OCI-M1 (cell line): ENCODE data around the gene GPX5.
A peak's percentile ranks its signal among the peaks of the same experiment; 100 is the strongest.
"Not testable (repeated sequence)": the region's sequence is repeated elsewhere in the genome, so short reads cannot be mapped to it uniquely, and the experiment has no call there.

ENCODE experiments used
- DNase-seq: peaks from one replicate; lab custom pipeline; 2025; lab: John Stamatoyannopoulos, UW

GPX5 gene, protein sequence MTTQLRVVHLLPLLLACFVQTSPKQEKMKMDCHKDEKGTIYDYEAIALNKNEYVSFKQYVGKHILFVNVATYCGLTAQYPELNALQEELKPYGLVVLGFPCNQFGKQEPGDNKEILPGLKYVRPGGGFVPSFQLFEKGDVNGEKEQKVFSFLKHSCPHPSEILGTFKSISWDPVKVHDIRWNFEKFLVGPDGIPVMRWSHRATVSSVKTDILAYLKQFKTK

DNA sequence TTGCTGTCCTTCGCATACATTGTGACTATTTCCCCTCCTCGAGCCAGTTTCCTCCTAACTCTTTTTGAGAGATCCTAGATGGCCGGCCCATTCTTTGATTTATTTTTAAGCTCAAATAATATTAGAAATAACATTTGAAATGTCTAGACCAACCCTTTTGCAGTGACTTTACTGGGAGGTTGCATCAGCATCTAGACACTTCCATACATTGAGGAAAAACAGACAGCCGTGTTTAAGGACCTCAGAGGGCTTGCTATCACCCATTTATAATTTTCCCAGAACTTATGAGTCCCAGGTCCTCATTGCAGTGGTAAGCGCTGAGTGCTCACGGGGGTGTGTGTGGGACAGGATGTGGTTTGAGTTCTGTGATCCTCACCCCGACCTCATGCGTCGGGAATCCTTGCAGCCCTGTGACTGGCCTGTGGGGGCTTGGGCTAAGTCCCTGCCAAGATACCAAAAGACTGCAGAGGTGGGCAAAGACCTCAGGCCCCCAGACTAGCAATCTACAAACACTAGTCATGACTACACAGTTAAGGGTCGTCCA, at the start of gene GPX5:
Gene GPX5 (plus strand): TSS at position 386 of the 544 bp plus-strand sequence. CDS start 133 bp downstream, at position 519.
- peak; percentile 68 for DNase-seq

DNA sequence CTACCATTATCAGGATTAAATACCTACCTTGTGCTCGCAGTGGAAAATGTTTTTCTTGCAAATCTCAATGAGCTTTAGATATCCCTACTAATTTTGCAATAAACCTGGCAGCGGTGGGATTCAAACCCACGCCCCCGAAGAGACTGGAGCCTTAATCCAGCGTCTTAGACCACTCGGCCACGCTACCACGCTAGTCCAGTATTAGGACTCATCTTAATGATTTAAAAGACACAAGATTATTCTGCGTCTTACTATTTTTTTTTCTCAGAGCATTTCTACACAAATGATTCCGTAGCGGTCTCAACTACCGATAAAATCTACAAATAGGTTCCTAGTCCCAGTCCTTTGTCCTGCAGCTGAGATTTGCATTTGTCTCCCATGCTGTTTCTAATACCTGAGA, 47.2 kb upstream of the GPX5 start:
- no peak for DNase-seq

DNA sequence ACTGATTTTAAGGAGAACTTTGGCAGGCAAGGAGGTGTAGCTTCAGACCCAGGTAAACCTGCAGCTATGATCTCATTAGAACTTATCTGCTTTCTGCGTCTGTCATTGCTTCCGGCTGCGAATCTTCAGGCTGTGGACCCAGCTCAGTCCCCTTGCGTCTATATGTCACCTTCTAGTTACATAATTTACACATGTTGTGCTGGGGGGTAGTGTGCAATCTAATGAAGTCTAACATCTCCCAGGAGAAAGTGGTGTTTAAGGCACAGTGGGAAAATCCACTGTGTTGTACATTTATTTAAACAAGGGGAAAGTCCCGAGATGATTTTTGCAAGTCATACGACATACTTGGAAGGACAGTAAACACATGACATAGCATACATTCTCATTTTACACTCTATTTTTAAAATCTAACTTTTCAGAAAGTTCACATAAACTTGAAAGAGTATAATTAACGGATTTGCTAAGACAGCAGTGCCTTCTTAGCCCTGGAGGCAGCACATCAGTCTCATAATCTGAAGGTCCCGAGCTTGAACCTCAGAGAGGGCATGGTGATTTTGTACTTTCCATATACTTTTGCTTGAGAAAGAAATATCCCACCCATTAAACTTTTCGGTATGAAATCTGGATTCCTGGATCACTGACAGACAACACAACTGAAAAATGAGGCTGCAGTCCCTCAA, 45.3 kb upstream of the GPX5 start:
- DNase-seq: no peak

DNA sequence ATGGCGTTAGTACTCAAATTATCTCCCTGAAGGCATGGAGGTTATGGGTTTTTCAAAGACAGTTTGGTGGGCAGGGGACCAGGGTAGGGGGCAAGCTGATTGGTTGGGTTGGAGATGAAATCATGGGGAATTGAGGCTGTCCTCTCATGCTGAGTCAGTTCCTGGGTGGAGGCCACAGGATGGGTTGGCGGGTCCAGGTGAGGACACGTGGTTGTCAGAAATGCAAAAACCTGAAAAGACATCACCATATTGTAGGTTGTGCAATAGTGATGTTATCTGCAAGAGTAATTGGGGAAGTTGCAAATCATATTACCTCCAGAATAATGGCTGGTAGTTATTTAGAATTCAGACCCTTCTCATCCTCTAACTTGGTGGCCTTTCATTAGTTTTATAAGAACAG, 40.2 kb upstream of the GPX5 start:
- no peak for DNase-seq

DNA sequence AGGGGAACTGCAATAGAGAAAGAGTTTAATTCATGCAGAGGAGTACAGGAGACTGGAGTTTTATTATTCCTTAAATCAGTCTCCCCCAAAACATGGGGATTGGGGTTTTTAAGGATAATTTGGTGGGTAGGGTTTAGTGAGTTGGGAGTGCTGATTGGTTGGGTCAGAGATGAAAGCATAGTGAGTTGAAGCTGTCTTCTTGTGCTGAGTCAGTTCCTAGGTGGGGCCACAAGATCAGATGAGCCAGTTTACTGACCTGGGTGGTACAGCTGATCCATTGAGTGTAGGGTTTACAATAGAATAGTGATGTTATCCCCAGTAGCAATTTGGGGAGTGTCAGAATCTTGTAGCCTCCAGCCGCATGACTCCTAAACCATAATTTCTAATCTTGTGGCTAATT, 39.1 kb upstream of the GPX5 start:
- no peak for DNase-seq

DNA sequence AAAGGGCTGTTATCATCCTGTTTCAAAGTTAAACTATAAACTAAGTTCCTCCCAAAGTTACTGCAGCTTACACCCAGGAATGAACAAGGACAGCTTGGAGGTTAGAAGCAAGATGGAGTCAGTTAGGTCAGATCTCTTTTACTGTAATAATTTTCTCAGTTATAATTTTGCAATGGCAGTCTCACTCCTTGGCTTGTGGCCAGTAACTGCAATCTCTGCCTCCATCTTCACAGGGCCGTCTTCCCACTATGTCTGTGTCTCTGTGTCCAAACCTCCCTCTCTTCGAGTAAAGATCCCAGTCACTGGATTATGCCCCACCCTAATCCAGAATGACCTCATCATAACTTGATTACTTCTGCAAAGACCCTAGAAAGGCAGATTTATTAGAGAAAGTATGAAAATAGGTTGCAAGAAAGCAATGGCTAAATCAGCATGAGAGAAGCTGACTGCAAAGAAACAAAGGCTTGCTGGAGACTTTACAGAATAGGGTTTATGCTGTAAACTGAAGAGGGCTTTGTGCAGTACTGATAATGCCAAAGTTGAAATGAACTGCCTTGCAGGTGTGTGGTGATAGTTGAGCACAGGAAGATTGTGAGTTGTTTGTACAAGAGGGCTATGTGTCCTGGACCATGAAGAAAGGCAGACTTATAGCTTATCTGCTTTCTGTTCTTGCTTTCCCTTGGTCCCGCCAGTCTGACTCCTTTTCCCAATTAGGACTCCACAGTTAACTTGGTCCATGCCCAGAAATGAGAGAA, 38.5 kb upstream of the GPX5 start:
- DNase-seq: no peak

DNA sequence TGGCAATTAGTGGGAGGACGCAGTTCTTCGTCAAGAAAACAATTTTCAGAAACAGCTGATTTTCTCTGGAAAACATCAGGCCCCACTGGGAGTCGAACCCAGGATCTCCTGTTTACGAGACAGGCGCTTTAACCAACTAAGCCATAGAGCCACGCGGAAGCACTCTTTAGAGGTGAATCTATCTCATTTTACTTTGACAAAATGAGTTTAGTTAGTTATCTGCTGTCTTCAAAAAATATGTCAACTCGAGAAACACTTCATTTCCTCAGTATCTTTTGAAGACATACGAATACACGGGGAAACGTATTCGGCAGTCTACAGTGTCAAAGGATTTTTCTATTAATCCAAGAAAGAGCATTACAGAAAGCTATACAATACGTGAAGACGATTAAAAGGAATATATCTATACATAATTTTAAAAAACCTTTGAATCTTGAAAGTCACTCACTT, 36.7 kb upstream of the GPX5 start:
- peak; percentile 95 for DNase-seq

DNA sequence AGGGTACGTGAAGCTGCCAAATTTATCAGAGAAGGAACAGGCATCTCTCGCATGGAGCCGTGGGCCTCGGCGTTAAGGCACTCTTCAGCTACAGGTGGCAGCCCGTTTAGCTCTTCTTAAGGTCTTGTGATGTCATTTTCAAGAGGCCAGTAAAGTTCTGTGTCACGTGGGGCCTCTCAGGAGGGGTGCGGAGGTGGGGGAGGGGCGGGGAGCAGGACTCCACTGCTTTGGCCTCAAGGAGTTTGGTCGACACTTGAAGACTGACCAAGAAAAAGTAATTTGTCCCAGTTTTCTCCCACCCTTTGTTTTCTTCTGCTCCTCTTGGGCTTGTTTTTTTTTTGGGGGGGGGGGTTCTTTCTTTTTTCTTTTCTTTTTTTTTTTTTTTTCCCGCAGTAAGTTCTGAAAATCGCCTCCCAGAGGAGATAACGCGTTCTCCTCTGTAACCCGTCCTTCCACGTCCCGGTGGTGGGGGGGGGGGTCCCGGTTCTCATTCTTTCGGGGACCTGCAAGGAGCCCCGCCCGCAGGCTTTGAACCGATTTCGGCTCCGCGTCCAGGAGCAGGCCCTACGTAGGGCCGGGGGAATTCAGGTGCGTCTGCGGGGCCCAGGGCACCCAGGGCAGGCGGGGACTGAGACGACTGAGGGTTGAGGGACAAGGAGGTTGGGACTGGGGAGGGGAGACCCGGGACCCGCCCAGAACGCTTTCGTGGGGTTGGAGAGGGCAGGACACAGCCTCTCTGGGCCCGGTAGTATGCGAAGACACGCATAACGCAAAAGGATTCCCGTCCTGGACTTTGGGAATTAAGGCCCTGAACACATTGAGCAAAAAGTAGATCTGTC, 36.1 kb upstream of the GPX5 start:
- DNase-seq: peak; percentile 96

DNA sequence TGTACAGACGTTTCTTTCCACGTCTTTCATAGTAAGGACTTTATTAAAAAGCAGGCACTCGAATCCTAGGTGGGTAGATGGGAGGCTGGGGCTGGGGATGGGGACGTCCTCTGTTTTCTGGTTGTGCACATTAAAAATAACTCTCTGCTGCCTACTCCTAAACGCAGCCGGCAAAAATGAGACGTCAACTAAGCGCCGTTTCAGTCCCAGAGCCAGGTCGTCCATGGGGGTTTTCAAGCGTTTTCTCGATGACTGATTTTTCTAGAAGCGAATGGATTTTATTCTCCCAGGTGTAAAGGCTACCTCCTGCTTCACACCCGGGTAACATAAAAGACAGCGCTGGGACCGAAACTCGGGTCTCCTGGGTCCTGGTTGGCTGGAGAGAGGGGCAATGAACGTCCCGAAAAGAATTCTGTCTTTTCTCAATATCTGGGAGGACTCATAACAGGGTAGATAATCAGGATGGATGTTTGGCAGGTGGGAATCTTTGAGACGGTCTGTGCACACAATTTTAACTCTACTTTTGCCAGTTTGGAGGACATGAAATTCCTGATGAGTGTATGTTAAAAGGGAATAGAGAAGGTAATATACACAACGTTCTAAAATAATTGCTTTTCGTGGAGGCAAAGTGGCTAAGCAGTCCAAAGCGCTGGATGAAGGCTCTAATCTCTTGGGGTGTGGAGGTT, 35.3 kb upstream of the GPX5 start:
- DNase-seq: no peak

DNA sequence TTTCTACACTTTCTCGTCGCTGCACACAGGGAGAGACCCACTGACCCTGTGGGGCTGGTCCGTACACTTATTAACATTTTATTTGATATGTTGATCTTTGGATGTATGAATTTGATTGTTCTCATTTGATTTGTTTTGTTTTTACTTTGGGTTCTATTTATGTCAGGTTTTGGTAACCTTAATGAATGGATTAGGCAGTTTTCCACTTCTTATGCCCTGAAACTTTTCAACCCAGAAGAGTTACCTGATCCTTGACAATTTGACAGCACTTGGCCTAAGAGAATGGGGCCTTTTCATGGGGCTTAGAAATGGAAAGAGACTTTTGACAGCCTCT, 33.7 kb upstream of the GPX5 start:
- no peak for DNase-seq

DNA sequence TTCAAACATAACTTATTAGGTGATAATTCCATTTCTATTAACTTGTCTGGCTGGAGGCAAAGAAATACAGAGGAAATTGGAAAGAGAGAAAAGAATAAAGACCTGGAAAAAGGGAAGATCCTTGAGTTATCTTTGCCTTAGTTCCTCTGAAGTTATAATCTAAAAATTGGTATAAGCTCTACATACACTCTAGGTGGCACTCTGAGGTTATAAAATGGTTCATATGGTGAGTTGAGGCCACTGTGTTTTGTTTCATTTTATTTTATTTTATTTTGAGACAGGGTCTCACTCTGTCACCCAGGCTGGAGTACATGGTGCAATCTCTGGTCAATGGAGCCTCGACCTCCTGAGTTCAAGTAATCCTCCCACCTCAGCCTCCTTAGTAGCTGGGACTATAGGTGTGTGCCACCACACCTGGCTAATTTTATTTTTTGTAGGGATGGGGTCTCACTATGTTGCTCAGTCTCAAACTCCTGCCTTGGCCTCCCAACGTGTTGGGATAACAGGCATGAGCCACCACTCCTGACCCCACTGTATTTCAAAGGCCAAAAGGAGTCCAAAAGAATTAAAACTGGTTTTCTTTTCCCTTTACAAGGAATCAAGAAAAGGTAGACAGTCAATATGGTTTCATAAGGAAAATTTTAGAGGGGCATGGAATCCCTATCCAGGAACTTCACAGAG, 29.4 kb upstream of the GPX5 start:
- peak; percentile 82 for DNase-seq

DNA sequence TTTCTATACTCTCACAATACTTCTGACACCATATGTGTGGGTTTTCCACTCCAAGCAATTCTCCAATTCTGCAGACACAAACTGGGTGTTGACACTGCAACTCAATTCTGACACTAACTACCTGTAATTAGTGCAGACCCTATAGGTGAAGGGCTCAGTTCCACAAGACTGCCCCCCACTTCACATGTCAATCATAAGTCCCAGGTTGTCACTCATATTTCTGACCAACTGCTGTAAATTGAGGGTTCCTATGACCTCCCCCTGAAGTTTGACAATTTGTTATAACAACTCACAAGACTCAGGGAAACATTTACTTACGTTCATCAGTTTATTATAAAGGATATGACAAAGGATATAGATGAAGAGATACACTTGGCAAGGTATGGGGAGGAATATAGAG, 28.4 kb upstream of the GPX5 start:
- no peak for DNase-seq

DNA sequence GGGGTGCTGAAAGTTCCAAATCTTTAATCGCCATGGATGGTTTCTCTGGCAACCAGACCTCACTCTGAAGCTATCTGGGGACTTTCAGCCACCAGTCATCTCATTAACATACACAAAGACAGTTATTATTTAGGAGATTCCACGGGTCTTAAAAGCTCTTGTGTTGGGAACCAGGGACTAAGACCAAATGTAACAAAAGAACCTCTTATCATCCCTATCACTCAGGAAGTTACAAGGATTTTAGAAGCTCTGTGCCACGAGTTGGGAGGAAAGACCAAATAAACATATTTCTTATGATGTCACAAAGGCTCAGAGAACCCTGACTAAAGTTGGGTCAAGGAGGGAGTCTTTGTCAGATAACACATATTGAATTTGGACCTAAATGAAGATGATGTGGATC, 27.8 kb upstream of the GPX5 start:
- no peak for DNase-seq

DNA sequence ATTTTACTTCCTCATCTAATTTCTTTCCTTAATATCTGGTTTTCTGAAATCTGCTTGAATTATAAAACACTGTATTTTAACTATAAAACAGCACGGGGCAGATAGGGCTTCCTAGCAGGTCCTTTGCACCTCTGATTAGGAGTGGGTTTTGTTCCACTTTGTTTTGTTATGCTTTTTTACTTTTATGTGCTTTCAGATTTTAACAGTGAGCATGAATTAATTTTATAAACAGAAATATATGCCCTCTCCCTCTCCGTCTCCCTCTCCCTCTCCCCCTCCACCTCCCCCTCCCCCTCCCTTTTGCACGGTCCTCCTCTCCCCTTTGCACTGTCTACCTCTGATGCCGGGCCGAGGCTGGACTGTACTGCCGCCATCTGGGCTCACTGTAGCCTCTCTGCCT, 24.4 kb upstream of the GPX5 start:
- no peak for DNase-seq

DNA sequence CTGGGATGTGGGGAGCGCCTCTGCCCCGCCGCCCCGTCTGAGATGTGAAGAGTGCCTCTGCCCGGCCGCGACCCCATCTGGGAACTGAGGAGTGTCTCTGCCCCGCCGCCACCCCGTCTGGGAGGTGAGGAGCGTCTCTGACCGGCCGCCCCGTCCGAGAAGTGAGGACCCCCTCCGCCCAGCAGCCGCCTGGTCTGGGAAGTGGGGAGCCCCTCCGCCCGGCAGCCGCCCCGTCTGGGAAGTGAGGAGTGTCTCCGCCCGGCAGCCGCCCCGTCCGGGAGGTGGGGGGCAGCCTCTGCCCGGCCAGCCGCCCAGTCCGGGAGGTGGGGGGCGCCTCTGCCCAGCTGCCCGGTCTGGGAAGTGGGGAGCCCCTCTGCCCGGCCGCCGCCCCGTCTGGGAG, 23.5 kb upstream of the GPX5 start:
- DNase-seq: not testable (repeated sequence)

DNA sequence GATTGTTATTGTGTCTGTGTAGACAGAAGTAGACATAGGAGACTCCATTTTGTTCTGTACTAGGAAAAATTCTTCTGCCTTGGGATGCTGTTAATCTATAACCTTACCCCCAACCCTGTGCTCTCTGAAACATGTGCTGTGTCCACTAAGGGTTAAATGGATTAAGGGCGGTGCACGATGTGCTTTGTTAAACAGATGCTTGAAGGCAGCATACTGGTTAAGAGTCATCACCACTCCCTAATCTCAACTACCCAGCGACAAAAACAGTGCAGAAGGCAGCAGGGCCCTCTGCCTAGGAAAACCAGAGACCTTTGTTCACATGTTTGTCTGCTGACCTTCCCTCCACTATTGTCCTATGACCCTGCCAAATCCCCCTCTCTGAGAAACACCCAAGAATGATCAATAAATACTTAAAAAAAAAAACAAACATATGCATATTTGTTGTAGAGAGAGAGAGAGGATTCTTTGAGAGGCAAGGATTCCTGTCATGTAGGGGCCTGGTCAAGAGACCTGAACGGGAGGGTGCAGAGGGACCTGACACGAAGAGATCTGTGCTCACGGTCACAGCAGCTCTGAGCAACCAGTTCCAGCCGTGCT, 22.9 kb upstream of the GPX5 start:
- not testable (repeated sequence) for DNase-seq

DNA sequence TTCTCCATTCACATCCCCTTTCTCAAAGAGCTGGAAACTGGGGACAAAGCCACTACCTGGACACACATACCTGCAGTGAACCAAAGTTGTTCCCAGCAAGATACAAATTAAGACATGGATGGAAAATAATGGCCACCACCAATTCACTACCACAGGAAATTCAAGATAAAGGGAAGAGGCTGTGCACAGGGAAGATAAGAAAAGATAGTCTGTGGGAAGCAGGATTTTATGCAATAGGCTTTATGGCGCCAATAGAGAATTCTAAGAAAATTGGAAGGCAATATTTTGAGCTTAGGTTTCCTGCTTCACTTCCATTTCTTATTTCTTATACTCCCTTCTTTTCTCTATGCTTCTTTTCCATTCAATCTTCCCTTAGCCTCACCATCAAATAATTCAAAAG, 19.9 kb upstream of the GPX5 start:
- peak; percentile 57 for DNase-seq

DNA sequence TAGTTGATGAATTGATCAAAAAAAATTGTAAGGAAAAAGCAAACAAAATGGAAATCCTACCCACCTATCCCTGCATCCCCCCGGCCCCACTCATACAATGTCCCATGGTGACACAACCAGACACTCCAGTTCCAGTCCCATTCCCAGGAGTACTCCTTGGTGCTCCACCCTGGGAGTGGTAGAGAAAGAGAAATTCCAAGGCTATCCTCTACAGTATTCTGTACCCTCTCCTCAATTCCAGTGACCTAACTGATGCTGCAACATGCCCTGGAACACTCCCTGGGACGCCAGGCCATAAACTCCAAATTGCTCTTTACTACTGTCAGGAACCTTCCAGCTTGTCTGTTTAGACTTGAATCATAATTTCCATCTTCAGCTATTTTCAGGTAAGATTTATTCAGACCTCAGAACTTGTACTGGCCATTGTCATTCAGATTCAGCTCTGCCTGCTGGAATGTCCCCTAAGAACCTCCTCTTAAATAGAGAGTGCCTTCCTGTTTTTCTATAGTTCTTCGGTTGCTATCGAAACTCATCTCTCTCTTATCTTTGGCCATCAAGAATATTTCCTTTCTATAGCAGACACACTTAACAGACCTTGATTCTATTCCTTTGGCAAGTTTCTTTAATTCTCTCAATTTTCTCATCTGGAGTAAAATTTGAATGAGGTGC, 18.7 kb upstream of the GPX5 start:
- no peak for DNase-seq

DNA sequence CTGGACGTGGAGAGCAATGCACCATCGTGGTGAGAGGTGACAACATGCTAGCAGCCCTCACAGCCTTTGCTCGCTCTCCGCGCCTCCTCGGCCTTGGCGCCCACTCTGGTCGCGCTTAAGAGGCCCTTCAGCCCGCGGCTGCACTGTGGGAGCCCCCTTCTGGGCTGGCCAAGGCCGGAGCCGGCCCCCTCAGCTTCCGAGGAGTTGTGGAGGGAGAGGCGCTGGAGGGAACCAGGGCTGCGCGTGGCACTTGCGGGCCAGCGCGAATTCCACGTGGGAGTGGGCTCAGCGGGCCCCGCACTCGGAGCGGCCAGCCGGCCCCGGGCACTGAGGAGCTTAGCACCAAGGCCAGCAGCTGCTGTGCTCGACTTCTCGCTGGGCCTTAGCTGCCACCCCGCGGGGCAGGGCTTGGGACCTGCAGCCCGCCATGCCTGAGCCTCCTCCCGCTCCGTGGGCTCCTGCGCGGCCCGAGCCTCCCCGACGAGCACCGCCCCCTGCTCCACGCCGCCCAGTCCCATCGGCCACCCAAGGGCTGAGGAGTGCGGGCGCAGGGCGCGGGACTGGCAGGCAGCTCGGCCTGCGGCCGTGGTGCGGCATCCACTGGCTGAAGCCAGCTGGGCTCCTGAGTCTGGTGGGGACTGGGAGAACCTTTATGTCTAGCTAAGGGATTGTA, 13.9 kb upstream of the GPX5 start:
- DNase-seq: no peak
